Nephron progenitor cell (in vitro differentiated cells): ENCODE measurements around the gene LAMC2.

ENCODE experiments used
- DNase-seq: peaks from one replicate; pipeline ENCODE4 v3.0.0; 2021
- H3K27ac Mint-ChIP-seq: 2 replicates; pipeline ENCODE4 v1.8.0; 2021; ENCODE audit warnings: mild to moderate bottlenecking, moderate library complexity, mixed read lengths
- H3K27me3 Mint-ChIP-seq: 2 replicates; pipeline ENCODE4 v1.8.0; 2021; ENCODE audit warnings: mild to moderate bottlenecking, low read depth, mixed read lengths; ENCODE audit not compliant: poor library complexity
- H3K36me3 Mint-ChIP-seq: 2 replicates; pipeline ENCODE4 v1.8.0; 2021; ENCODE audit warnings: low read depth, mixed read lengths
- H3K4me1 Mint-ChIP-seq: 2 replicates; pipeline ENCODE4 v1.8.0; 2021; ENCODE audit warnings: mixed read lengths
- H3K4me3 Mint-ChIP-seq: 2 replicates; pipeline ENCODE4 v1.8.0; 2021; ENCODE audit warnings: mild to moderate bottlenecking, moderate library complexity, mixed read lengths
- H3K9me3 Mint-ChIP-seq: 2 replicates; pipeline ENCODE4 v1.8.0; 2021; ENCODE audit warnings: mild to moderate bottlenecking, moderate library complexity, mixed read lengths
- TF ChIP-seq, protein P1 (sequence below): fragments of 200-600 bp; sonication (generic); IDR thresholded peaks from 2 replicates; pipeline ENCODE4 v1.5.0; 2021; ENCODE audit warnings: antibody characterized with exemption

Gene LAMC2

DNA sequence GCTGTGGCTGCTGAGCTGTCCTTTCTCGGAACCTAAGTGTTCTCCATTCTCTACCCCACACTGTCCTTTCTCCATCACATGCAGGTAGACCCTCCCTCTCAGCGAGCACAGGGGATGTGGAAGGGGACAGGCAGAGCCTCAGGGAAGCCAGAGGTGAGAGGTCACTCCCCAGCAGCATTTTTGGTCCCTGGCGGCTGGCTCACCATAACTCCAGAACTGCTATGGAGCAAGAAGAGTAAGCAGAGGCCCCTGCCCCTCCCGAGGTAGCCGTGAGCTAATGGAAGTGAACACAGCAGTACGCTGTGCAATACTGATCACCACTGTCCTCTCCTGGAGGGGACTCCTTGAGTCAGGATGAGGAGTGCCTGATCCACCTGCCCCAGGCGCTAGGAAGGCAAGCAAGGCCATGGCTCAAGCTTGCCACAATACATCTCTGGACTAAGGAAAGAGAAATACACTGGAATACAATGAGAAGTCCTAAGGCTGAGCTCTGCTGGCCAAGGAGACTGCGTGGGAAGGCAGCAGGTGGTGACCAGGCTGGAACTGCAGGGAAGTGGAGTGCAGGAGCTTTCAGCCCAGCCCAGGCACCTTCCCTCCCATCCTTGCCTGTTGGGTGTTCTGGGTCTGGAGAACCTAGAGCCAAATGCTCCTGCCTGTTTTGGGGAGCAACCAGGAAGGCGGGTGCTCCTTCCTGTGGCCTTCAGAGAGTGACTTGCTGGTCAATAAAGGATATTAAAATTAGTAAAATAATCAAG lies 96.2 kb downstream of the LAMC2 start:
- Mint-ChIP-seq H3K36me3 (no peaks in the 10 kb centered on the region), H3K9me3 (no peaks in the 10 kb centered on the region), H3K27me3 (peaks cover 16% of the 10 kb centered on the region), H3K27ac (no peak overlapping the region), H3K4me1 (peaks cover 69% of the 10 kb centered on the region), H3K4me3 (no peak overlapping the region)
- no peak for DNase-seq
- TF ChIP-seq, protein P1, sequence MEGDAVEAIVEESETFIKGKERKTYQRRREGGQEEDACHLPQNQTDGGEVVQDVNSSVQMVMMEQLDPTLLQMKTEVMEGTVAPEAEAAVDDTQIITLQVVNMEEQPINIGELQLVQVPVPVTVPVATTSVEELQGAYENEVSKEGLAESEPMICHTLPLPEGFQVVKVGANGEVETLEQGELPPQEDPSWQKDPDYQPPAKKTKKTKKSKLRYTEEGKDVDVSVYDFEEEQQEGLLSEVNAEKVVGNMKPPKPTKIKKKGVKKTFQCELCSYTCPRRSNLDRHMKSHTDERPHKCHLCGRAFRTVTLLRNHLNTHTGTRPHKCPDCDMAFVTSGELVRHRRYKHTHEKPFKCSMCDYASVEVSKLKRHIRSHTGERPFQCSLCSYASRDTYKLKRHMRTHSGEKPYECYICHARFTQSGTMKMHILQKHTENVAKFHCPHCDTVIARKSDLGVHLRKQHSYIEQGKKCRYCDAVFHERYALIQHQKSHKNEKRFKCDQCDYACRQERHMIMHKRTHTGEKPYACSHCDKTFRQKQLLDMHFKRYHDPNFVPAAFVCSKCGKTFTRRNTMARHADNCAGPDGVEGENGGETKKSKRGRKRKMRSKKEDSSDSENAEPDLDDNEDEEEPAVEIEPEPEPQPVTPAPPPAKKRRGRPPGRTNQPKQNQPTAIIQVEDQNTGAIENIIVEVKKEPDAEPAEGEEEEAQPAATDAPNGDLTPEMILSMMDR = no peak

GRCh38 chr1:183283286-183283685 lies 97.2 kb downstream of the LAMC2 start:
- TF ChIP-seq, protein P1 = no peak
- no peak overlapping the region for H3K27ac Mint-ChIP-seq
- H3K4me1 Mint-ChIP-seq = peaks cover 59% of the 10 kb centered on the region
- DNase-seq = no peak
- no peak overlapping the region for H3K4me3 Mint-ChIP-seq
- no peaks in the 10 kb centered on the region for H3K36me3 Mint-ChIP-seq
- H3K27me3 Mint-ChIP-seq = peaks cover 23% of the 10 kb centered on the region
- H3K9me3 Mint-ChIP-seq = no peaks in the 10 kb centered on the region

DNA sequence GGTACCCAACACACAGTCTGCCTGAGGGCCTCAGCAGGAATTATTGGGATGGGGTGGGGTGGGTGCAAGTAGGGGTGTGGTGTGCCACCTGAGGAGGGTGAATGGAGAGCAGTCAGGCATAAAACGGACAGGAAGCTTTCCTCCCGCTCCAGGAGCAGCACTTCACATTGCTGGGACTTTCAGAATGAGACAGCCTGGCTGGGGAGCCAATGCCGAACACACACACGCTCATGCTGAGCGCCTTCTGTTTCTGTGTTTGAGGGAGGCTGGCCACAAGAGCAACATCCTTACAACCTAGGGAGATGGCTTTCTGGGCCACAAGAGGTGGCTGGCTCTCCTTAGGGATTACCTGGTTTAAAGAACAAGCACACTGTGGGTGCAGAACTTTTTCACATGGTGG lies 98.0 kb downstream of the LAMC2 start:
- Mint-ChIP-seq H3K36me3 (no peaks in the 10 kb centered on the region), H3K4me3 (no peak overlapping the region), H3K27ac (no peak overlapping the region), H3K4me1 (peaks cover 51% of the 10 kb centered on the region), H3K9me3 (peaks cover 3% of the 10 kb centered on the region), H3K27me3 (peaks cover 27% of the 10 kb centered on the region)
- DNase-seq = no peak
- TF ChIP-seq, protein P1 = no peak

DNA sequence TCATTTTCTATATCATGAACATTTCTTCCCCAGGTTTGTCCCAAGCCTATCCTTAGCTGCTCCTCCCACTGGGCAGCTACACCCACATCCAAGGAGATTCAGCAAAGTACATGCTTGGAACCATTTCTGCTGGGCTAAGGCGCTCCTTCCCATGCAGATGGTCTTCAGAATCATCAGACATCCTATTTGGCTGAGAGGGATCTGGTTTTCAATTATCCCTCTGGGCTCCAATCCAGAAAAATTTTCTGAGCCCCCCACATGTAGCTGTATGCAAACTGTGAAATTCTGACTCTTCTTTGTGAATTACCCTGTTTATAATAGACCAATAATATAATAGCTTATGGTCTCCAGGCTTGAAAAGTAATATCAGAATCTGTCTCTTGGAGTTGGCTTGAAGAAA lies 99.2 kb downstream of the LAMC2 start:
- no peak for DNase-seq
- Mint-ChIP-seq H3K4me1 (peaks cover 49% of the 10 kb centered on the region), H3K4me3 (no peak overlapping the region), H3K27ac (no peak overlapping the region), H3K9me3 (peaks cover 3% of the 10 kb centered on the region), H3K27me3 (peaks cover 27% of the 10 kb centered on the region), H3K36me3 (no peaks in the 10 kb centered on the region)
- TF ChIP-seq, protein P1 = no peak

GRCh38 chr1:183285746-183286145 lies 99.7 kb downstream of the LAMC2 start:
- no peak for DNase-seq
- TF ChIP-seq, protein P1 = no peak
- Mint-ChIP-seq H3K27ac (no peak overlapping the region), H3K4me1 (peaks cover 48% of the 10 kb centered on the region), H3K4me3 (no peak overlapping the region), H3K27me3 (peaks cover 23% of the 10 kb centered on the region), H3K9me3 (peaks cover 3% of the 10 kb centered on the region), H3K36me3 (no peaks in the 10 kb centered on the region)

DNA sequence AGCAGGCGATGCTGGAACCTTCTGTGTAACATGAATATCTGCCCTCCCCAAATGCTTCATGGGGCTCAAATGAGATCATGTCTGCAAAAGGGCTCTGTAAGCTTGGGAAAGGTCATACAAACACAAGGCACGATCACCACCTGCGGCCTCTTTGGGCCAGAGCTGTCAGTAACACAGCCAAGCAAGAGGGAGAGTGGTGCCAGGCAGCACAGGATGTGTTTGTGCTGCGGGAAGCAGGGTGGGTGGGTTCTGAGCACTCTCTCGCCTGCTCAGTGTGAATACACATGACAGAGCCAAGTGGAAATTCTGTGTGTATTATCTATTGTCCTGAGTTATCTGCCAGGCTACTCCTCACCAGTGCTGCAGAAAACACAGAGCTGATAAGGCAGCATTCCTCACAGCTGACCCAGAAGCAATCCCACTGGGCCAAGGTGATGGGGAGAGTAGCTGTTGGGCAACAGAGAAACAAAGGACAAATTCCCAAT lies 101.2 kb downstream of the LAMC2 start:
- TF ChIP-seq, protein P1 = no peak
- no peak overlapping the region for H3K4me3 Mint-ChIP-seq
- DNase-seq = no peak
- peaks cover 45% of the 10 kb centered on the region for H3K4me1 Mint-ChIP-seq
- no peak overlapping the region for H3K27ac Mint-ChIP-seq
- no peaks in the 10 kb centered on the region for H3K36me3 Mint-ChIP-seq
- H3K9me3 Mint-ChIP-seq = peaks cover 3% of the 10 kb centered on the region
- H3K27me3 Mint-ChIP-seq = peaks cover 26% of the 10 kb centered on the region
